NCI-H128 (cell line): Measurements from ENCODE around the gene NPB.

Source experiments
- DNase-seq: peaks from one replicate; lab custom pipeline; 2025; ENCODE audit not compliant: unreplicated experiment; lab: John Stamatoyannopoulos, UW

The NPB gene

GRCh38 chr17:81898885-81899284 is 3.2 kb upstream of the NPB start:
- no peak for DNase-seq

- no peak for DNase-seq
Measured at GRCh38 chr17:81899514-81900166, 2.4 kb upstream of the NPB start.

- DNase-seq: no peak
Measured at GRCh38 chr17:81900181-81900820, 1.7 kb upstream of the NPB start.

GRCh38 chr17:81901167-81902022 is 643 bp upstream of the NPB start:
- no peak for DNase-seq

GRCh38 chr17:81902653-81903414 is 796 bp downstream of the NPB start:
- DNase-seq: no peak

- no peak for DNase-seq
Measured at GRCh38 chr17:81903415-81903831, 1.4 kb downstream of the NPB start.

- DNase-seq: no peak
Measured at GRCh38 chr17:81903896-81904599, 2.0 kb downstream of the NPB start.

GRCh38 chr17:81904600-81905423 is 2.8 kb downstream of the NPB start:
- no peak for DNase-seq

- DNase-seq: no peak
Measured at GRCh38 chr17:81905424-81905875, 3.4 kb downstream of the NPB start.

- DNase-seq: no peak
Measured at GRCh38 chr17:81905993-81906392, 4.0 kb downstream of the NPB start.

GRCh38 chr17:81906476-81907218 is 4.6 kb downstream of the NPB start:
- no peak for DNase-seq

GRCh38 chr17:81907219-81908145 is 5.4 kb downstream of the NPB start:
- DNase-seq: no peak

- DNase-seq: no peak
Measured at GRCh38 chr17:81908793-81909192, 6.8 kb downstream of the NPB start.

- no peak for DNase-seq
Measured at GRCh38 chr17:81909231-81909630, 7.2 kb downstream of the NPB start.

- DNase-seq: no peak
Measured at GRCh38 chr17:81909966-81910839, 8.2 kb downstream of the NPB start.

GRCh38 chr17:81910840-81911276 is 8.8 kb downstream of the NPB start:
- no peak for DNase-seq
